KG1 (cell line): ENCODE results near the gene HNRNPU.
"Not testable (repeated sequence)": the region's sequence is repeated elsewhere in the genome, so short reads cannot be mapped to it uniquely, and the experiment has no call there.

Source experiments
- DNase-seq: peaks from one replicate; lab custom pipeline; 2025; lab: John Stamatoyannopoulos, UW

The HNRNPU gene

DNA sequence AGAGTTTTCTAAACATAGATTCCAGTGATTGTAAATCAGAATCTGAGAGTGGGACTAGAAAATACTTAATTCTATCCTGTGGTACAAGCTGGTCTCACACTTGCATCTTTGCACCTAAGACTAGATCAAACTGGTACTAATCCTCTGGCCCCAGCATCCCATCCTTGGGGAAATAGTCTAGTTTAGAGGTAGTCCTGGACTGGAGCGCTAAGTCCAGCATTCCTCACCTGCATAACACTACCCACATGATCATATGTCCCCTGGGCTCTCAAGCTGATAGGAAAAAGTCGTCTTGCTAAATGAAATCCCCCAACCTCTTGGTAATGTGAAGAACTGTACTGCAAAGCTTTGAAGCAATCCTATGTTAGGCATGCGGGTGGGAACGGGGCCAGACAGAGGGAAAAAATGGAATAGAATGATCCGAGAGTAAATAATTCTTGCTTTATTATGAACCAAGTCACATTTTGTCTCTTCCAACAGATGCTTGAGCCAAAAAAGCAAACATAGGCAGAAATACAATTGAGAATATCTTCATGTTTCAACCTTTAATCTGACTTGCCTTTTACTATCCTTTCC lies 24.0 kb downstream of the HNRNPU start:
- no peak for DNase-seq

DNA sequence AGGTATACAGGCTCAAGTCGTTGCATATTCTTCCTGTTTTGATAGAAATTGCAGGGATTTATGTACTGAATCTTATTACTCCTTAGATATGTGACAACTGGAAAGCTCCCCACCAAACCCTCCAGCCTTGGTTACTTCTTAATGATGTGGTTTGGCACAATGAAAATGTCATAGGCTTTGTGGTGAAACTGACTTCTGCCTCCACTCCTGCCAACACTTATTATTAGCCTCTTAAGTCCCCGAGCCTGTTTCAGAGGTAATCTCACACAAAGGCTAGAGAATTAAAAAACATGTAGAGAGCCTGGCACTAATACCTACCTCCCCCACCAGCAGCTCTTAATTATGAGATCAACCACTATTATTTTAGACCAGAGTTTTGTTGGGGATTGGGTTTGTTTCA lies 24.7 kb downstream of the HNRNPU start:
- no peak for DNase-seq

DNA sequence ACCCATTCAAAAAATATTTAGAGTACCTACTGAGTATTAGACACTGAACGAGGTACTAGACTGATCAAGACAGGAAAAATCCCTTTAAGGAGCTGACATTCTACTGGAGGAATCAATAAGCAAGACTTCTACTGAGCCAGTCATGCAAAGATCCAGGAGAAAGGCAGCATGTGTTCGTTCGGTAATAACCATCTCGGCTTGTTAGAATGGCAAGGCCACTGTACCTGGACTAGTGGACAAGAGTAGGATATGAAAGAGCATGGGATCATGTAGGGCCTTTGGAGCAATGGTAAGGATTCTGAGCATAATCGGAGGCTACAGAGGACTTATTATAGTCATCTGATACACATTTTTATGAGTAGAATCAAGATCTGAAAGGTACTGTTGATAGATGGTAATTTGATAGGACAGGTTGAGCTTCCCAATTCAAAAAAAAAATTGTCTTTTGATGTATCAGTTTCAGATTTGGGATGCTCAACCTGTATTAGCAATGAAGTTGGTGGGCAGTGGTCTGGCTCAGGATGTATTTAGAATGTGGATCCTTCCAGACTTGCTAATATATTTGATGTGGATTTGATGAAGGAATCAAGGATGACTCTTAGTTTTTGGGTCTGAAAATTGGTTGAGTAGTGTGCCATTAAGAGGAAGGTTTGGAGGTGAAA lies 26.6 kb downstream of the HNRNPU start:
- no peak for DNase-seq

DNA sequence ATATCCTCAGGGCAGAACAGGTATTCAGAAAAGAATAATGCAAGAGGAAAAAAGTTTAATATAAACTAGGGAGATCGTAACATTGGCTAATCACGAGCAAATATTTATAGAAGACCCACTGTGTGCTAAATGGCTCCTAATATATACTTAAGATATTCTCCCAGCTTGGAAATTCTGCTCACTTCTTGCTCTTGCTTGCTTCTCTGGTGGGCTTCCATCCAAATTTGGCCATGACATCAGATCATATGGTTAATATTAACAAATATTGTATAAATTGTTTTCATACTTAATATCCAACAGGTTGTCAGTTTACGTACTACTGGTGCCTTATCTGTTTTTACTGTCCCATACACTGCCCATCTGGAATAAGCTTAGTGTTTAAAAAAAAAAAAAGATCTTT lies 27.8 kb downstream of the HNRNPU start:
- no peak for DNase-seq

DNA sequence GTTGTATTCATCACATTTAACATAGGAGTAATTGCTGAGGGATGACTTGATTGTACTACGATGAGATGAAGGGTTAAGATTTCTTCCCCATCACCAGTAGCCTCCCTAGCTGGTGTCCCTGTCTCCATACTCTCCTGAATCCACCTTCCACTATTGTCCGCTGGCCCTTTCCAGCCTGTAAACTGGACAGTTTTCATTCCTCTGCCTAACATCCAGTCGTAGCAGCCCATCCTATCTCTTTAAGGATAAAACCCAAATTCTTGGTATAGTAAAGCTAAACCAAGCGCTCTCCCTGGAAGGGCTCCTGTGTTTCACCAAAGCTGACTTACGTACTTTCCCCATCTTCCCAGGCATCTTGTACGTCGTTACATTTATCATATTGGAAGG lies 28.2 kb downstream of the HNRNPU start:
- DNase-seq, result no peak

DNA sequence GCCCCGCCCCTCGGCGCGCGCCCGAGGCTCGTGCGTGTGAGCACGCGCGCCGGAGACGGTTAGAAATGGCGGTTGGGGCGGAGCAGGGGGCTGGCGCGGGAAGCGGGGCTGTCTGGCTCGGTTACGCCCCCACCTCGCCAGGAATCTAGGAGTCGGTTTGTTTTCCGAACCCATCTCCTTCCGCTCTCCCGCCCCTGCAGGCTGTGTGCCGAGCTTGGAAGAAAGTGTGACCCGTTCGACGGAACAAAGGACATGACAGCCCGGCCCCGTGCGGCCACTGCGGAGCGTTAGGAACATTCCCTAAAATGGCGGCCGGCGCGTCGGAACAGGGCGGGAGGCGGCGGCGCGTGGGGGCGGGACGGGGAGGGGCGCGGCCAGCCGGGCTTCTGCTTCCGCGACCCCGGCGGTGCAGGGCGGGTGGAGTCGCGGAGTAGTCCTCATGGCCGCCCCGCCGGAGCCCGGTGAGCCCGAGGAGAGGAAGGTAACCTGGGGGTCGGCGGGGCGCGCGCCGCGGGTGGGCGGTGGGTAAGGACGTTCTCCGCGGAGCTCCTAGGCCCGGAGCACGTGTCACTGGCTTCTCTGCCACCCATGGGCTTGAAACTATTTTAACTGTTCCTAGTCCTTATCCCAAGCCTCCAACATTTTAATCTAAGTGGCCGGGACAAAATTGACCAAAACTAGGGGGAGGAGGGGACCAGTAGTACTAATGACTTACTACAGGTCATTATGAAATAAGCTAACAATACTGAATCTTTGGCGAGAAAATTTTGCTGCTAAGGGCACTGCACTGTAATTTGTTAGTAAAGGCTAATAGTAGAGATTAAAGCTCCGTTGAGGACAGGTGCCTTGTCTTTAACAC lies 28.8 kb downstream of the HNRNPU start, which contains the start of gene COX20:
Gene COX20, plus strand, starts transcription at position 383 of the 859 bp plus-strand sequence. Its CDS starts 57 bp downstream, at position 440.
- DNase-seq, result peak; percentile 95

DNA sequence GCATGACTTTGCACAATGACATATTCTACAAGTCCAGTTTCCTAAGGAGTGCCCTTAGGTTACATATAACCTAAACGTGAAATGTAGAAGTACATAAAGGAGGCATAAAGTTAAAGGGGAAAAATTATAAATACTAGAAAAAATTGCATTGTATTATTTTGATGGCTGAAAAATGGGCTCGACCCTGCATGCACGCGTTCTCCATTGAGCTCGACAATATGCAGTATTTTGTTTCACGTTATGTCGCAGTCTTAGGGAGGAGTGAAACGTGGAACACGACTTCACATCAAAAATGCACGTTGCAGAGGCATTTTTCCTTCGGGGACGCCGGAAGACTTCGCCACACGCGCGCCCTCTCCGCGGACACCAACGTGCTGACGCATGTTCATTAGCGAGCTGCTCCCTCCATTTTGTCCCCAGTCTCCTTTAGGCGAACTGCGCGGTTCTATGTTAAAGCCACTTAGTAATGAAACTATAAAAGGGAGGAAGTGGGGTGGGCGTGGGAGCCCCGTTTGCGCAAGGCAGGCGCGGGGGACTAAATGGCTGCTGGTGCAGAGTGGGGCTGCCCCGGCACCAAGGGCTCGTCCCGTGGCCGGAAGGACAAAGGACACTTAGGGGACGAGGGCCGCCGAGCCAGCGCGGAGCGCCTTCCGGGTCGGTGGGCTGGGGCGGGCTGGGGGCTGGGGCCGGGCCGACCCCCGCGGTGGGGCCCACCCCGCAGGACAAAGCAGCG lies 29.6 kb downstream of the HNRNPU start:
- DNase-seq, result peak; percentile 88

DNA sequence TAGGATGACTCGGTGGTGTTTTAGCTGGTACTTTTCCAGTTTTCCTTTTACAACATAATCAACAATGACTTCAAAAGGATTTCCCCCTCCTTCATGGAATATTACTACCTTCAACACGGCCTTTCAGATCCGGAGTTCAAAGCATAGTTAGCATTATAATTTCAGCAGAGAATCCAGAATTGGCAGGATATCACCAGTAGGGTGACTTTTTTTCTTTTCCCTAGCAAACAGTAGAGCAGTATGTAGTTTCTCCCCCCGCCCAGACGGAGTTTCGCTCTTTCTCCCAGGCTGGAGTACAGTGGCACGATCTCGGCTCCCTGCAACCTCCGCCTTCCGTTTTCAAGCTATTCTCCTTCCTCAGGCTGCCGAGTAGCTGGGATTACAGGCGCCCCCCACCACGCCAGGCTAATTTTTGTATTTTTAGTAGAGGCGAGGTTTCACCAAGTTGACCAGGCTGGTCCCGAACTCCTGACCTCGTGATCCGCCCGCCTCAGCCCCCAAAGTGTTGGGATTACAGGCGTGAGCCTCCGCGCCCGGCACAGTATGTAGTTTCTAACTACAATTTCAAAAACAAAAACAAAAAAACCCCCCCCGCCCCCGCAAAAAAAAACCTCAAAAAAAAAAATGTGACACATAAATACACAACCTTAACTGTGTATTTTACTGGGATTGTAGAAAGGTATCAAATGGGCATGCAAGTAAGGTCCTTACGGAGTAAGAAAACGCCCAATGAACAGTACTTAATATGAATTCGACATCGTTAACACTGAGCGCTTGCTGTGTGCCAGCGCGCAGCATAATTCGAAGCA lies 30.4 kb downstream of the HNRNPU start:
- DNase-seq, result no peak

DNA sequence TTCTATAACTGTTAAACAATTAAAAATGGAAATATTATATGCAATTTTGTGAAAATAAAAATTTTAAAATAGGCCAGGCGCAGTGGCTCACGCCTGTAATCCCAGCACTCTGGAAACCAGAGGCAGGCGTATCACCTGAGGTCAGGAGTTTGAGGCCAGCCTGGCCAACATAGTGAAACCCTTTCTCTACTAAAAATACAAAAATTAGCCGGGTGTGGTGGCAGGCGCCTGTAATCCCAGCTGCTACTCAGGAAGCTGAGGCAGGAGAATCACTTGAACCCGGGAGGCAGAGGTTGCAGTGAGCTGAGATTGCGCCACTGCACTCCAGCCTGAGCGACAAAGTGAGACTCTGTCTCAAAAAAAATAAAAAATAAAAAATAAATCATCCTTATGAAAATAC lies 31.1 kb downstream of the HNRNPU start:
- DNase-seq, result not testable (repeated sequence)

DNA sequence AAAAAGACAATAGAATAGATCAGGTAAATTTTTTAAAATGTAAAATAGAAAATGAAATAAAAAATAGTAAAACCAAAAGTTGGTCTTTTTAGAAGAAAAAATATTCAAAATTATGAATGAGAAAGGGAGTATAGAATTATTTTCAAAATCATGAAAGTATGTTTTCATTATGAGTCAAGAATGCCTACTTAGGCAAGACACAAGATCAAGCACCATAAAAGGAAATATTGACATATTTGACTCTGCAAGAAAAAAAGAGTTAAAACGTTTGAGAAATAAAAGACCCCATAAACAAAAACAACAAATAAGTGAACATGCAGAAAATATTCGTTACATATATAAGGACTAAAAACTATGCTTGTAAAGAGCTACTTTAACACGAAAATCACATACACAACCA lies 33.7 kb downstream of the HNRNPU start:
- DNase-seq, result no peak

DNA sequence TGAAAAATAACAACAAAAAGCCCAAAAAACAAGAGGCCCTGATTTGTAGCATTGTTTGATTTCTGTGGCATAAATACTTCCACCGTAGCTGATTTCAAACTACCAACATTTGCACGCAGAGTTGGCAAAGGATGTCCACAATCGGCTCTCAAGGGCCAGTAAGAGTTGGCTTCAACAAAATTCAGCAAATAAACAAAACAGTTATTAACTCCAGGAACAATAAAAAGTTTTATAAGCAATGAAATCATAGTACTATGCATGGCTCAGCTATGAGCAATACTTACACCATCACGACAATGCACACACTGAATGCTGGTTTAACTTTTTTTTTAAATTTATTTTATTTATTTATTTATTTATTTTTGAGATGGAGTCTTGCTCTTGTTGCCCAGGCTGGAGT lies 37.6 kb downstream of the HNRNPU start:
- DNase-seq, result no peak

DNA sequence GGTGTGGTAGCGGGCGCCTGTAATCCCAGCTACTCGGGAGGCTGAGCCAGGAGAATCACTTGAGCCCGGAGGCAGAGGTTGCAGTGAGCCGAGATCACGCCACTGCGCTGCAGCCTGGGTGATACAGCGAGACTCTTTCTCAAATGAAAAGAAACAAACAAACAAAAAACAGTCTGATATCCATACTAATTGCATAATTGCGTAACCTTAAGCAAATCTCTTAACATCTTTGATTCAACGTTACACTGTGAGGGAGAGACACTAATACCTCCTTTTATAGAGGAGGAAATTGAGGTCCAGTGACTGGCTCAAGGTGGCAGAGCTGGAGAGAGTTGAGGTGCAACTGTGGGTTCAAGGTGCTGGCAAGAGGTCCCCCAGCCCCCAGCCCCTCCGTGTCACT lies 41.5 kb downstream of the HNRNPU start:
- no peak for DNase-seq

DNA sequence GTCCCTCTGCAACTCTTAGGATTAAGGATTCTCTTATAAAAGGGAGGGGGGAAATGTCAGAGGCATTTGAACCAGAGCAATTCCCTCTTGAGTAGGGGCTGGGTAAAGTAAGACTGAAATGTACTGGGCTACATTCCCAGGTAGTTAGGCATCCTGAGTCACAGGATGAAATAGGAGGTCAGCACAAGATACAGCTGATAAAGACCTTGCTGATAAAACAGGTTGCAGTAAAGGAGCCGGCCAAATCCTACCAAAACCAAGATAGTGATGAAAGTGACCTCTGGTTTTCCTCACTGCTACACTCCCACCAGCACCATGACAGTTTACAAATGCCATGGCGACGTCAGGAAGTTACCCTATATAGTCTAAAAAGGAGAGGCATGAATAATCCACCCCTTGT lies 43.2 kb downstream of the HNRNPU start:
- no peak for DNase-seq

DNA sequence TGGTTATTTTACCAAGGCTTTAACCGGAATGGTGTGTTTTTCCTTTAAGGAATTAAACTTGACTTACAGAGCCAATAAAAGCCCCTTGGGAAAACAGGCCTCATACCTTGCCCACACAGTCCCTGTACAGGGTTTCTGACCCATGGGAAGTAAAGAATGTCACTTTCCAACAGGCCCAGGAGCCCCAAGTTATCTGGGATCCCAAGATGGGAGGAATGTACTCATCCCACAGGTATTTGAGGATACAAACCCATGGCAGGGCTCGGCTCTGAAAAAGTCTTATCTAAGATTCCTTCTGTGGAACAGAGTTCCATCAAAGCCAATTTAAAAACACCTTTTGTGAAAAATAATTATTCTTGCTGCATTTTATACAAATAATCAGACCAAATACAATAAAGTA lies 44.2 kb downstream of the HNRNPU start:
- DNase-seq, result no peak

DNA sequence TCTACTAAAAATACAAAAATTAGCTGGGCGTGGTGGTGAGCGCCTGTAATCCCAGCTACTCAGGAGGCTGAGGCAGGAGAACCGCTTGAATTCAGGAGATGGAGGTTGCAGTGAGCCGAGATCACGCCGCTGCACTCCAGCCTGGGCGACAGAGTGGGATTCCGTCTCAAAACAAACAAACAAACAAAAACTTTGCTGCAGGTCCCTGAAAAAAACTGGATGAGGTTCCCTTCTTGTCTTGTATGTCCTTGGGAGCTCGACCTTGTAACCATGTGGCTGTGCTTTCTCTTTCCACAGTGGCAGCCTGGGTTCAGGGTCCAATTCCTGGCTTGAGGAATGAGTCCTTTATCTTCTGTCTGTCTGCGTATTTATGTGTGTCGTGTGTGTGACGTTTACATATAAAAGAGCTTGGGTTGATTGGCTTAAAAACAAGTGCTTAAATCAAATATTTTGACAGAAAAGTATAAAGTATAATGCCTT lies 46.9 kb downstream of the HNRNPU start:
- no peak for DNase-seq

DNA sequence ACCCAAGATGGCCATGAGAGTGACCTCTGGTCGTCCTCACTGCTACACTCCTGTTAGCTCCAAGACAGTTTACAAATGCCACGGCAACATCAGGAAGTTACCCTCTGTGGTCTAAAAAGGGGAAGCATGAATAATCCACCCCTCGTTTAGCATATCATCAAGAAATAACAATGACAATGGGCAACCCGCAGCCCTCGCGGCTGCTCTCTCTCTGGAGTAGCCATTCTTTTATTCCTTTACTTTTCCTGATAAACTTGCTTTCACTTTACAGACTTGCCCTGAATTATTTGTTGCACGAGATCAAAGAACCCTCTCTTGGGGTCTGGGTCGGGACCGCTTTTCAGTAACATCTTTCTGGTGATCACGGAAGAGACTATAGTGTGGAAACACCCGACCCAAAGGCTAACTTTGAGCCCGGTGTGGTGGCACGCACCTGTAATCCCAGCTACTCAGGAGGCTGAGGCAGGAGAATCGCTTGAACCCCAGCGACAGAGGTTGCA lies 48.7 kb downstream of the HNRNPU start:
- DNase-seq, result no peak

DNA sequence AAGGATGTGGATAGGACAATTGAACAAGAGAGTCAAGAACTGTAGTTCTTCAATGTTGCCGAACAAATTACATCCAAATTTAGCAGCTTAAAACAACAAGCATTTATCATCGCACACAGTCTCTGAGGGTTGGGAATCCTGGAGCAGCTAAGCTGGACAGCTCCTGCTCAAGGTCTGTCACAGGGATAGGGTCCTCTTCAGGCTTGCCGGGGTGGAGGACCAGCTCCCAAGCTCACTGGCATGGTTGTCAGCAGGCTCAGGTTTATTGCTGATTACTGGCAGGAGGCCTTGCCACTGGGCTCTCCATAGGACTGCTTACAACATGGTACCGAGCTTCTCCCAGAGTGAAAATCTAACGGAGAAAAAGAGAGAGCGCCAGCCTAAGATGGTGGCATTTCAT lies 51.0 kb downstream of the HNRNPU start:
- no peak for DNase-seq

DNA sequence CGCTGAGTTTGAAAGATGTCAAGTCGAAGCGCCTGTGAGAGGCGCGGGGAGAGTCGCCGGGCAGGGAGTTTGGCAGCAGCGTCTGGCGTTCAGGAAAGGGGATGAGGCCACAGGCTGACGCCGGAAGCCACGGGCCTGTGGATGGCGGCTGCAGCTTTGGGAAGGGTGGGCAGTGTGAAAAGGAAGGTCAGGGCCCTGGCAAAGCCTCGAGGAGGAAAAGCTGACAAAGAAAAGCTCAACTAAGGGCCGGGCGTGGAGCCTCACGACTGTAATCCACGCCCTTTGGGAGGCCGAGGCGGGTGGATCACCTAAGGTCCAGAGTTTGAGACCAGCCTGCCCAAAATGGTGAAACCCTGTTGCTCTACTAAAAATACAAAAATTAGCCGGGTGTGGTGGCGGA lies 54.1 kb downstream of the HNRNPU start:
- no peak for DNase-seq

DNA sequence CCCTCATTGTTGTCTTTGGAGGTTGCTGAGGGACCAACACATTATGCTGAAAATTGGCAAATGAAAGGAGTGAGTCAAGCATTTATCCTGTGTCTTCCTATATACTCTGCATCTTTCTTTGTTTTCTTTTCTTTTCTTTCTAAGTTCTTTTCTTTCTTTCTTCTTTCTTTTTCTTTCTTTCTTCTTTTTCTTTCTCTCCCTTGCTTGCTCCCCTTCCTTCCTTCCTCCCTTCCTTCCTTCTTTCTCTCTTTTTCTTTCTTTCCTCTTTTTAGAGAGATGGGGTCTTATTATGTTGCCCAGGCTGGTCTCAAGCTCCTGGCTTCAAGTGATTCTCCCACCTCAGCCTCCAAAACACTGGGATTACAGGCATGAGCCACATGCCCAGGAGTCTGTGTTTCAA lies 57.2 kb downstream of the HNRNPU start:
- DNase-seq, result no peak

DNA sequence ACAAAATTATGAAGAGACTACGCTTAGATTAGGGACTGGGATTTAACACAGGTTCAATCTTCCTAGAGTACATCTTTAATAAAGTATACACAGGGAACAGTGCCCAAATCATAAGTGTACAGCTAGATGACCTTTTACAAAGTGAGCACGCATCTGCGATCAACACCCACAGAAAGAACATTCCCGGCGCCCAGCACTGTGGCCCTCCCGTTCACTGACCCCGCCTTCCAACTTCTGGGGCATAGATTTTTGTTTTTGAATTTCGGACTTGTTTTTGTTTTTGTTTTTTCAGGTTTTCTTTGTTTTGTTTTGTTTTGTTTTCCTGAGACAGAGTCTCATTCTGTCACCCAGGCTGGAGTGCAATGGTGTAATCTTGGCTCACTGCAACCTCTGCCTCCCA lies 59.5 kb downstream of the HNRNPU start:
- no peak for DNase-seq

DNA sequence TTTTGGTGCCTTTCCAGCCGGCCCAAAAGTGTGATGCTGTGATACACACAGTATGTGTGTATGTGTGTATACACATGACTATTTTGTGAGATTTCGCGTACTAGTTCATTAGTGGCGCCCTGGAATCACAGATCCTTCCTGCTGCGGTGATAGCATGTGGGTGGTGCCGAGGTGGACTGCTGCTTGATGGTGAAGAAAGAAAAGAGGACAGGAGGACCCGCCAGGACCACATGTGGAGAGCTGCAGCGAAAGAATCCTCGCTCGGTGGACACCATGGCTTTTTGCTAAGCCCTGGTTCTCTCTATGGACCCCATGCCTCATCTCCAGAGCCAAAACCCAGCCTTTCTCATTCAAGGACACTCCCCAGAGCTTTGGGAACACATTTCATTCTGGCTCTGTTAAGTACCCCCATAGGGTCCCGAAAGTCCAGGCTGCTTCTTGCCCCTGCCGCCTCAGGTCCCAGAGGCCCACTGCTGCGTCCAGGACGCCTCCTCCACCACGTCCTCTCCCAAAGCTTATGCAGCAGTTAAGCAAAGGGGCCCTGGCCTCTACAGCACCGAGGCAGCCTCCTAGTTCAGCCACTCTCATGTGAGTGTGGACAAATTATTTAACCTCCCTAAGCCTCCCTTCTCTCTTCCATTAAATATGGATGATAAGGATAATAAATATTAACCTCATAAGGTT lies 61.6 kb downstream of the HNRNPU start:
- DNase-seq, result no peak
